HG03135 (cell line): ENCODE results near the gene PLCB4.

Source experiments
- ATAC-seq: cut with Tn5 transposase; IDR thresholded peaks from one replicate; pipeline ENCODE4 v1.9.1; 2021; ENCODE audit warnings: mild to moderate bottlenecking, moderate library complexity; ENCODE audit not compliant: unreplicated experiment

The PLCB4 gene

DNA sequence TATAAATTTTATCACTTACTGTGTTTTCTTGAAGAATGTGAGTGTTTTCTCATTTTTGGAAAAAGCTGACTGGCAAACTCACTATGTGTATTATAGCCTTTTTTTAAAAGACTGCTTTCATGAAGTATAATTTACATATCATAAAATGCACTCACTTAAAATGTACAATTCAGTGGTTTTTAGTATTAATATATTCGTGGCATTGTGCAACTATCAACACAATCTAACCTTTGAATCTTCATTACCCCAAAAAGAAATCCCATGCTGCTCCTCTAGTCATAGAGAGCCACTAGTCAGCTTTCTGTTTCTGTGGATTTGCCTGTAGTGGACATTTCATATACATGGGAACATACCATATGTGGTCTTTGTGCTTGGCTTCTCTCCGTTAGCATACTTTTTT is 143.8 kb downstream of the PLCB4 start:
- no peak for ATAC-seq

DNA sequence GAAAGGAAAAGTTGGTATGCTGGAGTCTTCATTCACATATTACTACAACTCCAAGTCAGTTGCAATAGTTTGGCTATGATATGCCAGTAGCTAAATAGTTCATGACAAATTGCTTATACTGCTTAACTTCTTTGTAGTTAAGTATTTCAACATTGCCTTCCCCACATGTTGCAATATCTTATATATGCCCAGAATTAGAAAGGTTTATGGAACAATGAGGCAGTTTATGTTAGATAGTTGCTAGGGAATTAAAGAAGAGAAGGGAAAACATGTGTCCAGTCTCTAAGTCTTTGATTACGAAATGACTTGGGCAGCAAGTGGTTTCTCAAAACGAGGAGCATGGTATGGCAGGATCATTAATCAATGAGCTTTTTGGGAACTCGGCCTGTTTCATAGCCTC is 145.8 kb downstream of the PLCB4 start:
- ATAC-seq: no peak

DNA sequence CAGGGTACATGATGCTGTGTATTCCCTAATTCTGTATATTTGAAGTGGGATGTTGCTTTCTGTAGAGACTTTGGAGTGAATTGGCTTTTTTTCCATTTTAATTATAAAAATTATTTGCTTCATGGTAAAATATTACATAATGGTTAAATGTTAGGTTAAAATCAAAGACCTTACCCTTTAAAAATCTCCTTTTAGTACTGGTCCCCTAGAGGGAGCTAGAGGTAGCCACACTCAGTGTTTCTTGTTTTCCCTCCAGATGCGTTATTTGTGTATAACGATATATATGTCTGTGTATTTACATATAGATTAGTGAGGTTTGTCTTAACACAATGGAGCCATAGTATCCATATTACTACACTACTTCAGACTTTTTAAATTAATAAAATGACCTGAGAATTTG is 146.7 kb downstream of the PLCB4 start:
- no peak for ATAC-seq

DNA sequence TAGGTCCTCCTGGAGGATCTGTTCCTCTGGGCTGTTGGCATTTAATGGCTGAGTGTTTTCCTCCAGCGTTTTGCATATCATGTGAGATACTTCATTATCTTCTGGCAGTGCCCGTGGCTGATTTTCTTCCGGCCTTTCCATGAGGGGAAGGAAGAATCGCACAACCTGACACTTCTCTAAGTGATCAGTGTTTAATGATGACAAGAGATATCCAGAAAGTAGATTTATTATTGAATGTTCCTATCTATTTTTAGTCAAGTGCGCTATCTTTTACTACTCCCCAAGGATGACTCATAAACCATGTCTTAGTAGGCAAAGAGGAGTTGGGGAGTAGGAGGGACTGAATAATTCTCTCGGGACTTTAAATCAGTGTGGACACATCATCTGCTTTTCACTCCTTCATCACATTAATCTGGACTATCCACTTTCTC is 149.7 kb downstream of the PLCB4 start:
- no peak for ATAC-seq

DNA sequence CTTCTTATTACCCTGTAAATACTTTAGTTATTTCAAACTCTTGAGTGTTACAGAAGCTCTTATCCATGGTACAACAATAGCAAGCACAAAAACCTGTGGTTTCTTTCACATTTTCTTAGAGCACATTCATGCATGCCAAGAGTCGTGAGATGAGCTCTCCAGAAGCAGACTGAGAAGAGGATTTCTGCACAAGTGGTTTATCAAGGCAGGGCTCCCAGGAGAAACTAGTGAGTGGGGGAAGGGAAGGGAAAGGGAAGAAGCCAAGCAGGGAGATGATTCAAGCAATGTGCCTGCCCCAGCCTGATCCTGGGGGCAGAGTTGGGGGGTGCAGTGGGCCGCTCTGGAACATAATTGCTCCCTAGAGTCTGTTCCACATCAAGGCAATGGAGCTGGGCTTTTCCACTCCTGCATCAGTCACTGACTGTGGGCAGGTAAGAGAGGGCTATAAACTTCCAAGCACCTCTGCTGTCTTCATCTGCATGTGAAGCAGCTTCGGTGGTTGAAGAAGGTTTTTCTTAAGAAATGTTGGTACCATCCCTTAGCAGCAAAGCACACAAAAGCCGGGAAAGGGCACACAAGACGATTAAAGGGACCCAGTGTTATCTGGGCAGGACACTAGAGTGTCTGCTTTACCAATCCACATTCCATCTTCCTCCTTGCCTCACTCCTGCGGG is 152.1 kb downstream of the PLCB4 start:
- no peak for ATAC-seq

DNA sequence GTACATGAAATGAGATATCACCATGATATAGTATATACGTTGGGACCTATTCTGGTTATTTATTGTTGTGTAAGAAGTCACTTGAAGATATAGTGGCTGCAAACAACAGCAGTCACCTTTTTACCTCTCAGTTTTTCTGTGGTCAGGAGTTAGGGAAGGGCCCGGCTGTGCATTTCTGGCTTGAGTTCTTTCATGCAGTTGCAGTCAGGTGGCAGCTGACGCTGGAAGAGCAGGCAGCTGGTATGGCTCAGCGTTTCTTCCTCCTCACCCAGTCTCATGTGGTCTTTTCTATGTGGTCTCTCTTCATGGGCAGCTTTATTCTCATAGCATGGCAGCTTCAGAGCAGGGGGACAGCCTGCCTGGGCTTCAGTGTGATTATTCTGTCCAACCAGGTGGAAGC is 154.4 kb downstream of the PLCB4 start:
- no peak for ATAC-seq

DNA sequence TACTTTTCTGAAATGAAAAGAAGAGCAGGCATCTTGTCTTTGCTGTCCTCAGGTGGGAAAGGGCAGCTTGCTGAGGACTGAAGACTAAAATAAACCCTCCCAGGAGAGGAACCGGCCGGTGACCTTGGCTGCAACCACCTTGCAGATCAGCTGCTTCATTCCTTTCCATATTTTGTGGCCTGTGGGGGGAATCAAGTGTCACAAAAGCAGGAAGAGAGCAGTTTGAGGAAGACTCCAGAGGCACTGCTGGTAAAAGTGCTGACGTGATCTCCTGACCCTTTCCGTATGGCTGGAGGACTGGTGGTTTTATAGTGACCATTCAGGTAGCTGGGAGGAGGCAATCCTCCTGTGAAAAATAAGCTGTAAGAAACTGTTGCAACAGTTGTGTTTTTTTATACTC is 157.0 kb downstream of the PLCB4 start:
- ATAC-seq: no peak

DNA sequence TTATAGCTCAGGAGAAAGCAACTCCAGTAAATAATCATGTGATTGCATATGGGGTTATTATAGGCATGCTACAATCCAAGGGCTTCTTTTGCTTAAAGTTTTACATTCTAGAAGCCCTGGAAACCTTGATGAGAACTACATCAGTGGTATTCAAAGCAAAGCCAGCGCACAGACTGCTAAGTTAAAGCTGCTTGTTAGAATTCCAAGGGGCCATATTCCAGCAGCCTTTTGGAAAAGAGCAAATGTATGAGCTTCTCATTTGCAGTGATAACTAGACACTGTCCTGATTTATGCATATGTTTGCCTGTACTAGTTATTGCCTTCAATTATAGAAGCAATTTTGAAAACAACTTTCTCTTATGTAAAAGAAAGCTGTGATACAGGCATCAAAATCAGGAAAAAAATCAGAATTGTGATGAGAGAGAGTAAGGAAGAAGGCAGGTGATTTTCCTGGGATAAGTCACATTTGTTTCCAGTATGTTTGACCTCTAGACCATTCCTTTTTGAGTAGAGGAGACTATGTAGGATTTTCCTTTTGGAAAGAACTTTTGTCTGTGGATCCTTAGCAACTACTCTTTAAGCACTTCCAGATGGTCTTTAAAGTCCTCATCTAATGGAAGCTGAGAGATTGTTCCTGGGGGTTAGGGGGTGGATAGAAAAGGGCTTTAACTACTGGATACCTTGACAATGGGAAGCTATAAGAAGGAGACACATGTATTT is 159.2 kb downstream of the PLCB4 start:
- no peak for ATAC-seq

DNA sequence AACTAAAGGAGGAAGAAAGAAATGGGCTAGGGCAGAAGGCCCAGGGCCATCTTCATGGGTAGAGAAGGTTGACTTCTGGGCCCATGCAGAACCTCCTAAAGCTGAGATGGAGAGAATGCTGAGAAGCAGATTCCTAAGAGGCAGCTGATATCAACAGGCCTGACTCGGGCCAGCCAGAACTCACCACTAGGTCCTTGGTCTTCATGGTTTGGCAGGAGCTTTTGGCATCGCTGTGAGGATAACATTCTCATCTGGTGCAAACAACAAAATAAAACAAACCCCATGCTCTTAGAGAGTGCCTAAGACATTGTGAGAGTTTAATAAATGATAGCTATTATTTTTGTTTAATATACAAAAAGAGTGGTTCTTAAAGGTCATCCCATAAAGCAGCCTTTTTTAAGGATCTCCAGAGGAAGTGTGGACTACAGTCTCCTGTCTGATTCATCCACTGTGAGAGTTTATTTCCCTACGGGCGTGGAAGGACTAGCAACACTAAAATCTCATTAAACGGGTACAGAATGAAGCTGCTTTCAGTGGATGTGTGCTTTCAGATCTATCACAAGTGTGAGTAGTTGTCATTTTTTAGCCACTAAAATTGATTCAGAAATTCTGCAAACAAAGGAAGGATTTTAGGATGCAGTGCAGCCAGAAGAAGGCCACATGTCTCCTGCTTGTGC is 160.0 kb downstream of the PLCB4 start:
- ATAC-seq: no peak

DNA sequence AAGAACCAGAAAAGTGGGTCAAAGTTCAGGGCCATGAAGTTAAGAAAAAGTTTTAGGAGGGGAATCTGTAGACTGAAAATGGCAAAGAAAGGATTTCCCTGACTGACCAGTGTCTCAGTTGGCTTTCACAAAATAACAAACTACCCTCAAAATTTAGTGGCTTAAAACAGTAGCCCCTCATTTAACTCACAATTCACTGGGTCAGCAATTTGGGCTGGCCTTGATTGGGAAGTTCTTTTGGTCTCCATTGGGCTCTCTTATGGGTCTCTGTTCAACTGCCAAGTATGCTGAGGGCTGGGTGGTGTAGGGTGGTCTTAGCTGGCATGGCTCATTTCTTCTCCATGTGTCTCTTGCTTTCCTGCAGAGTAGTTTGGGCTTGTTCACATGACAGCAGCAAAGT is 161.5 kb downstream of the PLCB4 start:
- ATAC-seq: no peak

DNA sequence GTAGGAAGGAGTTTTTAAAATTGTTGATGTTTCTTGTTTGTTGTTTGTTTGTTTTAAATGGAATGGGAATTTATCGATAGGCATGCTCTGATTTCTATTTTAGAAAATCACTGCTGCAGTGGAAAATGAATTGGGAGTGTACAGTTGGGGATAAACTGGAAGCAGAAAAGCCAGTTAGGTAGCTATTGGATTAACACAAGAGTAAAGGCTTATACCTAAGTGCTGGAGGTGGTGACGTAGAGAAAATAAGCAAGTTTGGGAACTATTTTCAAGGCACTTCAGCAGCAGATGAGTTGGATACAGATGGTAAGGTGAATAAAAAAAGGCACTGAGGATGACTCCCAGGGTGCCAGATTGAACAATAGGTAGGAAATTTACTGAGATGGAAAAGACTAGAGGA is 164.9 kb downstream of the PLCB4 start:
- no peak for ATAC-seq

DNA sequence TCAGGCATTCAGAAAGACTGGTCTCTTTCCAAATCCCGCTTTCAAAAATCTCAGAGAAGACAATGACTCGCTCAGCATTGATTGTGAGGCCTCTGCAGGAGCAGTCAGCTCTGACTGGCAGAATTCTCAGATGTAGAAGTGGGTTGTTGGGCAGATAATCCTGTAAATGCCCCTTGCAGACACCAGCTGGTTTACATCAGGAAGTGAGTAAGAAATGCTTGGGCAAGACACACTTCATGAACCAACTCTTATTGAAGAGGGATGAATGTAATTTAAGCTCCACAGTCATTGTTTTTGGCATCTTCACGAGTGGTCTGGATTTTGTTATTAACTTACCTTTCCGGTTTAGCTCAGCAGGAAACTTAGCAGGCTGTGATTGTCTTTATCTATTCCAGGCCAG is 166.6 kb downstream of the PLCB4 start:
- no peak for ATAC-seq

DNA sequence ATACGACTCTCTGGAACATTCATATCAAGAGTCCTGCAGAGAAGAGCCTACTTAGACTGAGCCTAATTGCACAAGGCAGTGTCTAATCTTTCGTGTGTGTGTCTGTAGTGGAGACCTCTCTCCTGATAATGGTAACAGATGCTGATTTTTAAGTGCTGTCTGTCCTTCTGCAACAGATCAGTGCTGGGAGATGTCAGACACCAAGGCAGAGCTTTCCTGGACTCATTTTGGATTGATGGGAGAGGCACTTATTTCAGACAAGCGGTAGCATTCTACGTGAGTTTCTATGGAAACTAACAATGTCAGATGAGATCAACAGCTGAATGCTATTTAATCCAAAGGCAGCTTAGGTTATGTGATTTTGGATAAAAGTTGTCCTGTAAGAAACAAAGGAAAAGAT is 167.6 kb downstream of the PLCB4 start:
- no peak for ATAC-seq

DNA sequence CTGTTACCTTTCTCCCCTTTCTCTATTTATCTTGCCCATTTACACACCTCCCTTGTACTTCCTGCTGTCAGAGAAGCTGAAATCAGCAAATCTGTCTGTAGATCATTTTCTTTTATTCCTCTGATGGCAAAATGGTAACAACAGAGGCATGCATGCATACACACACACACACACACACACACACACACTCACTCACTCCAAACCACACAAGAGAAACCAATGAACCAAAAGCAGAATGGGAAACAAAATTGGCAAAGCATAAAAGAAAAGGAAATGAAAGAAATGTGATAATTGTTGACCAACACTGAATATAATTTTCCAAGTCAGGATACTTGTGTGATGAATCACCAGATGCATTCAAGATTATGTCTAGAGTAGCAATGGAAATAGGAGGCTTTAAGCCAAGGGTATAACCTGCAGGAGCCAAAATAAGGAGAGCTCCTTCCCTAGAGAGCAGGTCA is 172.4 kb downstream of the PLCB4 start:
- no peak for ATAC-seq

DNA sequence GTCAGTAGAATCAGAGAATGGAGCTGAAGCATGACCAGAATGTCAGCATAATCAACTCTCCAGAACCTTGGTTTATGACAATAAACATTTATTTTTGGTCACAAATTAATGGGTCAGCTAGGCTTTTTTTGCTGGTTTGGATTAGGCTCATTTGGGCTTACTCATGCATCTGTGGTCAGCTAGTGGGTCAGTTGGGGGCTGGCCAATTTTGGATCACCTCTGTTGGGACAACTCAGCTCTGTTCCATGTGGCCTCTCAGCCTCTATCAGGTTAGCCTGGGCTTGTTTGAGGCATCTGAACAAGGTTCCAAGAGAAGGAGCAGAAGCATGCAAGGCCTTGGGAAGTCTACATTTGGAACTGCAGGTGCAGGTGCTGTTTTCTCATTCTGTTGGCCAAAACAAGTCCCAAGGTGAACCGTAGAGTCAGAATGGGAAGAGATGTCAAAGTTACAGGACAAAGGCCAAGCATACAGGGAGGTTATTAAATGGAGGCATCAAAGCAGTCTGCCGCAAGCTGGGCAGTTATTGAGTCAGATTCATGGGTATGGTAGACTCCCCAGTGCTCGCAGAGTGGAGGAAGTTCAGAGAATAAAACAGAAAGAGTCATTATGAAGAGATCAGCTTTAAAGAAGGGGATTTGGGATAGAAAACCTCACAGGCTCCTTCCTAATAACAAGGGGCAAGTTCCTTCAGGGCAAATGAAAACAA is 173.0 kb downstream of the PLCB4 start:
- ATAC-seq: no peak

DNA sequence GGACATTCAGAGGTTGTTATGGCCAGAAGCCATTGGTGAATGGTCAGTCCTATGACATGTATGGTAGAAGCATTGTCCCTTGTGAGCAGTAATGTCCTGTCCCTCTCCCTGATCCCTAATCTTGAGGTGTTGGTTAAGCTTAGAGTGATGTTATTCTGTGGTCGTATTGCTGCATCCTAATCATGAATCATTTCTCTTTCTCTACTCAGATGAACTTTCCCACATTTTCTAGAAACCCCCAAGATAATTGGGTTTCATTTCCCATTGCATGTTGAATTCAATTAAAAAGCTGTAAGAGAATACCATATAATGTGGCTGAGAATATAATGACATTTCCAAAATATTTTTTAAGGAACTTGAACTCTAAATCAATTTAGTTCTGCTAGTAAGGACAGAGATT is 175.1 kb downstream of the PLCB4 start:
- no peak for ATAC-seq

DNA sequence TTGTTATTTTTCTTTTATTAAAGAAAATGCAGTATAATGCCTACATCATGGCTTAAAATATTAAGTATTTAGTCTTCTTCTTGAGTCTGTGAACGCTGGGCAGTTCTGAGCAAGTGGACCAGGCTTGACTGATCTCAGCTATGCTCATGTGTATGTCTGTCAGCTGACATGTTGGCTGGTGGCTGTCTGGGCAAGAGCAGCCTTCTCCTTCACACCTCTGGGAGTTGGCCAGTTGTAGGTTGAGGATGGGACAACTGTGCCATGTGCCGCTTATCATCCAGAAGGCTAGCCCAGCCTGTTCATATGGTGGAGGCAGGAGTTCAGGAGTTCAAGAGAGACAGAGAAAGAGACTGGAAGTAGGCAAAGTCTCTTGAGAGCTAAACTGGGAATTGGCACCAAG is 175.9 kb downstream of the PLCB4 start:
- ATAC-seq: no peak

DNA sequence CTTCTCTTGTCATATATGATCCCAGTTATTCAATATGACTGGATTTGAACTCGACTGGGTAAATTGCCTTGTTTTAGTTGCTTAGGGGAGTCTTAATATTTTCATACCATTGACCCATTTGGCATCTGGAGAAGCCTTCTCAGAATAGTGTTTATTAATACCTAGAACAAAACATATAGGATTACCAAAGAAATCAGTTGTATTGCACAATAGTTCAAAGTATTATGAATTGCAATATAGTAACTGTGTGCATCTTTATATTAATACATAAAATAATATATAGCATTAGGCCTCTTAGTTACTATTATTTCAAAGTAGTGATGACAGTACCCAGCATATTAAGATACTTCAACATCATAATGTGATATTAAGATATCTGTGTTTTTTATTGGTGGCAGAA is 177.8 kb downstream of the PLCB4 start:
- ATAC-seq: no peak

DNA sequence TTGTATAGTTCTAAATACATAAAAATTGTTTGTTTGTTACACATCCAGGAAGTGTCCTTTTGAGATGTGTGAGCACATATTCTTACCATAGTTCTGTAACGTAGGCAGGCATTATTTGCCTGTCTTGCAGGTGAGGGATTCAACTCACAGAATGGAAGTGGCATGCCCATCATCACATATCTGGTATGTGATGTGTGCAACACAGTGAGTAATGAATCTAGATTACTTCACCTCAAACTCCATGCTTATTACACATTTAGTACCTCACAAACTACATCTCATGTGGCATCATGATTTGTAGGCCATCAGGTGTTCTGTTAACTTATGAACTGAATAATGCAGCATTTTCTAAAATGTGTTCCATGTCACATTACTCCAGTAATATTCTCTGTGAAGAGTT is 181.6 kb downstream of the PLCB4 start:
- ATAC-seq: no peak

DNA sequence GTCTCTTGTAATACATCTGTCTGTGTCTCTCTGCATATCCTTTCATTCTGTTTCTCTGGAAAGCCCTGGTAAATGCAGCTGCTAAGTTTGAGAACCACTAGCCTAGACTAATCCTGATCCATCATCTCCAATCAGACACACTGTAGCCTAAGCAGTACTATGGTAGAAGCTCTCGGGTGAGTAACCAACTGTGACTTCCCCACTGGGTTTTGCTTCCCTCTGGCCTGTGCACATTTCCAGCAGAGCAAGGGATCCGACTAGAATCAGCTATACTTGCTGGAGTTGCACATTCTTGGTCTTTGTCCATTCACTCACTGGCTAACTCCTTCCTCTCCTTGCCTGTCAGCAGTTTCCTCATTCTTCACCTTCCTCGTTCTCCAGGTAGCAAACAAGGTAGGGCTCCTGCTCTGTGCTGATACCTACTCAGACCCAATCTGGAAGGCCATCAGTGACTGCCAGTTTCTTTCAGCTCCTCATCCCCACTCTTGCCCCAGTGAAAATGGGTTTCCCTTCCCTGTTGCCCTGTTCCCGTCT is 184.2 kb downstream of the PLCB4 start:
- no peak for ATAC-seq

DNA sequence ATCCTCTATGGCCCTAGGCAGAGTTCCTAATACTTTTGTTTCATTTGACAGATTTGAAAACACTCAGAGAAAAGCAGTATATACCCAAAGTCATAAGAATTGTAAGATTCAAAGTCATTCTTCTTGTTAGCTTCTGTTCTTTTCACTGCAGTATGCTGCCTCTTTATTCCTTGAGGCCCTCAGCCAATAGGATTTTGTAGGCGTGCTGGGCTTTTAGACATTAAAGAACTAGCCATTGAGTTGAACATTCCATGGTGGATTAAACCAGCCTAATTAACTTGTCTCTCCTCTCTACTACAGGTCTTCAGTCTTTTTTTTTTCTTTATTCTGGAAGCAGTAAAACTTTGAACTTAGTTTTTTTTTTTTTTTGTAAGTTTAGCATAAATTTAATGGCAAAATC is 186.3 kb downstream of the PLCB4 start:
- ATAC-seq: no peak
